Ishikawa (cell line): ENCODE data around the gene DAB2IP.

Experiments used
- CEBPB ChIP-seq: IDR thresholded peaks from 2 replicates; pipeline ENCODE4 v1.6.1; 2012
- CREB1 ChIP-seq: IDR thresholded peaks from 2 replicates; pipeline ENCODE4 v1.6.1; 2012; ENCODE audit warnings: low read depth
- EGR1 ChIP-seq: IDR thresholded peaks from 2 replicates; pipeline ENCODE4 v1.6.1; 2012
- EP300 ChIP-seq: IDR thresholded peaks from 2 replicates; pipeline ENCODE4 v1.6.1; 2012; ENCODE audit warnings: borderline replicate concordance
- FOXM1 ChIP-seq: IDR thresholded peaks from 2 replicates; pipeline ENCODE4 v1.6.1; 2012; ENCODE audit warnings: low read depth, borderline replicate concordance
- MAX ChIP-seq: IDR thresholded peaks from 2 replicates; pipeline ENCODE4 v1.6.1; 2012
- NFIC ChIP-seq: IDR thresholded peaks from 2 replicates; pipeline ENCODE4 v1.6.1; 2012
- RAD21 ChIP-seq: IDR thresholded peaks from 2 replicates; pipeline ENCODE4 v1.6.1; 2012; ENCODE audit warnings: low read depth
- REST ChIP-seq: IDR thresholded peaks from 2 replicates; pipeline ENCODE4 v1.6.1; 2012; ENCODE audit warnings: low read depth, mild to moderate bottlenecking
- TAF1 ChIP-seq: IDR thresholded peaks from 2 replicates; pipeline ENCODE4 v1.6.1; 2012; ENCODE audit warnings: low read depth, mild to moderate bottlenecking
- TCF12 ChIP-seq: IDR thresholded peaks from 2 replicates; pipeline ENCODE4 v1.6.1; 2012; ENCODE audit warnings: low read depth
- TEAD4 ChIP-seq: IDR thresholded peaks from 2 replicates; pipeline ENCODE4 v1.6.1; 2012
- USF1 ChIP-seq: IDR thresholded peaks from 2 replicates; pipeline ENCODE4 v1.6.1; 2012
- YY1 ChIP-seq: IDR thresholded peaks from 2 replicates; pipeline ENCODE4 v1.6.1; 2012; ENCODE audit warnings: low read depth
- ZBTB7A ChIP-seq: IDR thresholded peaks from 2 replicates; pipeline ENCODE4 v1.6.1; 2012; ENCODE audit warnings: low read depth

Gene DAB2IP

GRCh38 chr9:121745396-121745695 lies 93.9 kb downstream of the DAB2IP start:
- no peak for TF ChIP-seq MAX
- no peak for TF ChIP-seq CEBPB

GRCh38 chr9:121746411-121746810 lies 95.0 kb downstream of the DAB2IP start:
- no peak for TF ChIP-seq CEBPB
- TF ChIP-seq YY1 = no peak
- TF ChIP-seq TCF12 = no peak
- TF ChIP-seq REST = no peak
- no peak for TF ChIP-seq USF1
- no peak for TF ChIP-seq ZBTB7A
- TF ChIP-seq FOXM1 = no peak
- TF ChIP-seq EGR1 = no peak
- no peak for TF ChIP-seq CREB1
- TF ChIP-seq RAD21 = no peak
- TF ChIP-seq MAX = no peak
- TF ChIP-seq EP300 = no peak

GRCh38 chr9:121746866-121747265 lies 95.4 kb downstream of the DAB2IP start:
- no peak for TF ChIP-seq FOXM1
- TF ChIP-seq TEAD4 = no peak
- TF ChIP-seq CREB1 = no peak
- TF ChIP-seq EGR1 = no peak
- no peak for TF ChIP-seq USF1

GRCh38 chr9:121748074-121748473 lies 96.6 kb downstream of the DAB2IP start:
- TF ChIP-seq MAX (no peak), EGR1 (no peak), CREB1 (no peak), RAD21 (no peak), EP300 (no peak), FOXM1 (no peak), USF1 (no peak), REST (no peak), NFIC (no peak), TAF1 (no peak), TCF12 (no peak), ZBTB7A (no peak), CEBPB (no peak), TEAD4 (no peak), YY1 (no peak)

GRCh38 chr9:121748727-121749423 lies 97.4 kb downstream of the DAB2IP start:
- no peak for TF ChIP-seq USF1
- no peak for TF ChIP-seq TCF12
- TF ChIP-seq MAX = no peak
- TF ChIP-seq TAF1 = no peak
- TF ChIP-seq TEAD4 = no peak
- no peak for TF ChIP-seq RAD21
- no peak for TF ChIP-seq CREB1

- no peak for TF ChIP-seq TCF12
- TF ChIP-seq USF1 = no peak
- TF ChIP-seq CEBPB = no peak
- TF ChIP-seq MAX = no peak
- TF ChIP-seq RAD21 = no peak
- no peak for TF ChIP-seq REST
- no peak for TF ChIP-seq TEAD4
- no peak for TF ChIP-seq TAF1
These were observed 98.2 kb downstream of the DAB2IP start for GRCh38 chr9:121749614-121750013.
